Measurements from ENCODE around the gene BPIFB6. TPM values are rescaled to one million over a fixed set of nuclear protein-coding genes. Genes with fewer than 3 reads are reported as not detected.

Gene BPIFB6
- total and polyA plus RNA-seq, 2 of the 4 experiments (the other 2 are of a cell fraction), result not detected

DNA sequence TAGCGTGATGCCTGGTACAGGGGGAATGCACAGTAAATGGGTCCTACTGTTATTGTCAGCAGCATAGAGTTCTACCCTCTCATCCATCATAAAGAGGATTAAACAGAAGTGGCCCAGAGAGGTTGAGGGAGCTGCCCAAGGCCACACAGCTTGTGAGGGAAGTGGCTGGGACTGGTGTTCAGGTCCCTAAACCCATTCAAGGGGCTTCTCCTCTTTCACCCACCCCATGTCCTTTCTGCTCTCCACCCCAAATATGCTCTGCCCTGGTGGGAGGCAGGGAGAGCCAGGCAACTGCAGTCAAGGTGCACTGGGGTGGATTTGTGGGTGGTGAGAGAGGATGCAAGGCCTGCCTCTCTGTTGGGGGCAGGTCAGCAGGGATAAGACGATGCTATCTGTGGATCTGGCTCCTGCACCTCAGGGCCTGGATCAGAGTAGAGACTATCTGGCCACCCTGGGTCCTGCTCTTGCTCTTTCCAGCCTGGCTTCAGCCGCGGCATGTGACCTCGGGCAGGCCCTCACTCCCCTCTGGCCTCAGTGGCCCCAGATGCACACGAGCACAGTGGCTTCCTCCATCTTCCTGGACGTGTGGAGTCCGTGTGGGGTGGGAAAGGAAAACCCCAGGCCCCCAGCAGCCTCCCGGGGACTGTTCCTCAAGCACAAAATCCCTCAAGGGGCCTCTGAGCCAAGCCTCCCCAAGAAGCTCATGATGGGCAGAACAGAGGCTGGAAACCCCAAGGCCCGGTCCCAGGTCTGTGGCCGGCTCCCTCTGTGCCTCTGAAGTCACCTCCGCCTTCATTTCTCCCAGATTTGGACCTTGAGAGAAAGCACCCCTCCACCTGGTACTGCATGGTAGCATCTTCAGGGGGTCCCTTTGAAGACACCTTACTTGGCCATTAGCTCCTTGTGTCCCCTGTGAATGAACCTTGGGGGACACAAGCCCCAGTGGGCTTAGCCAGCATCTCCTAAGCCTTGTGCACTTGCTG, 3.4 kb upstream of the BPIFB6 start:
- no peak overlapping the region for H3K56ac ChIP-seq (ENCODE audit: extremely low read depth, insufficient read depth, low read length)
- H2BK5ac ChIP-seq (ENCODE audit: low read depth, low read length, poor library complexity, severe bottlenecking), result no peak overlapping the region
- H3K14ac ChIP-seq (replicated peaks; ENCODE audit: low read depth, low read length), result no peak overlapping the region
- H3K23ac ChIP-seq (ENCODE audit: low read depth, low read length), result no peak overlapping the region
- H3K9me1 ChIP-seq (ENCODE audit: insufficient read depth, low read length), result no peaks in the 10 kb centered on the region
- no peak overlapping the region for H2AFZ ChIP-seq (replicated peaks; ENCODE audit: low read length, poor library complexity)
- intact Hi-C loops (cut with micrococcal nuclease) (no loop called here), dilution Hi-C loops (cut with HindIII; ENCODE audit: low sequenced_read_pairs, unreplicated experiment) (no loop called here), in situ Hi-C loops (cut with MboI; ENCODE audit: low sequenced_read_pairs) (no loop called here)
- no peaks in the 10 kb centered on the region for H3K4me1 ChIP-seq (ENCODE audit: control insufficient read depth, insufficient read depth, low read length)
- no peak overlapping the region for H3K27ac ChIP-seq (ENCODE audit: insufficient read depth, low read length)
- H3K79me1 ChIP-seq (ENCODE audit: low read depth in 1 of 2, low read length in 2 of 2), result no peaks in the 10 kb centered on the region
- no peak overlapping the region for H2BK120ac ChIP-seq (ENCODE audit: low read depth, low read length)
- POLR2A ChIA-PET (ENCODE audit: unreplicated experiment), result no interaction called here
- H2BK20ac ChIP-seq (ENCODE audit: low read depth, low read length), result no peak overlapping the region
- no CpG with 5 or more reads among the region's 12 CpGs for WGBS, 2 experiments (ENCODE audit: extremely low coverage in 2 of 2, insufficient read length in 1 of 2)
- H3K18ac ChIP-seq (ENCODE audit: low read depth, low read length), result no peak overlapping the region
- H3K4me3 ChIP-seq (ENCODE audit: insufficient read depth, low read depth, low read length), result no peak overlapping the region
- H4K91ac ChIP-seq (ENCODE audit: insufficient read depth, low read depth, low read length), result no peak overlapping the region
- ATAC-seq (ENCODE audit: low read depth), result no peak
- H3K36me3 ChIP-seq (ENCODE audit: control insufficient read depth, insufficient read depth, low read length), result no peaks in the 10 kb centered on the region
- DNase-seq, result no peak
- no peaks in the 10 kb centered on the region for H3K27me3 ChIP-seq (ENCODE audit: control insufficient read depth, insufficient read depth, low read length)
- H3K9me3 ChIP-seq (ENCODE audit: control insufficient read depth, insufficient read depth, low read length), result no peaks in the 10 kb centered on the region
- no peak overlapping the region for H2AK9ac ChIP-seq (replicated peaks; ENCODE audit: low read depth, low read length, poor library complexity)
- H3K4me2 ChIP-seq (ENCODE audit: low read depth, low read length), result no peak overlapping the region
- no peak overlapping the region for H3K9ac ChIP-seq (ENCODE audit: low read depth, low read length)
- no peak overlapping the region for H2BK15ac ChIP-seq (ENCODE audit: low read depth, low read length)
- H4K20me1 ChIP-seq (ENCODE audit: insufficient read depth, low read length), result no peaks in the 10 kb centered on the region
- H4K8ac ChIP-seq (ENCODE audit: low read depth in 2 of 2, low read length in 2 of 2), result no peak overlapping the region
- H4K5ac ChIP-seq (ENCODE audit: low read depth, low read length), result no peak overlapping the region
- H3K4ac ChIP-seq (ENCODE audit: low read depth, low read length), result no peak overlapping the region
- BruUV-seq (replicated peaks), result no TSS peak
- CTCF ChIA-PET, result no interaction called here
- H2AK5ac ChIP-seq (ENCODE audit: low read depth, low read length), result no peak overlapping the region
- no peak for TF ChIP-seq CEBPB (IDR thresholded peaks at IDR 0.05; ENCODE audit: low read depth, low read length)
- TF ChIP-seq RCOR1 (IDR thresholded peaks at IDR 0.05; ENCODE audit: insufficient replicate concordance, low read length), result no peak
- TF ChIP-seq SMC3 (IDR thresholded peaks at IDR 0.05; ENCODE audit: low read depth, low read length), result no peak
- no peak for TF ChIP-seq POLR2A (IDR thresholded peaks at IDR 0.05; ENCODE audit: low read depth, low read length)
- TF ChIP-seq CHD1 (IDR thresholded peaks at IDR 0.05; ENCODE audit: low read depth, low read length), result no peak
- no peak for TF ChIP-seq BHLHE40 (IDR thresholded peaks at IDR 0.05; ENCODE audit: low read depth, low read length)
- TF ChIP-seq, protein P1, sequence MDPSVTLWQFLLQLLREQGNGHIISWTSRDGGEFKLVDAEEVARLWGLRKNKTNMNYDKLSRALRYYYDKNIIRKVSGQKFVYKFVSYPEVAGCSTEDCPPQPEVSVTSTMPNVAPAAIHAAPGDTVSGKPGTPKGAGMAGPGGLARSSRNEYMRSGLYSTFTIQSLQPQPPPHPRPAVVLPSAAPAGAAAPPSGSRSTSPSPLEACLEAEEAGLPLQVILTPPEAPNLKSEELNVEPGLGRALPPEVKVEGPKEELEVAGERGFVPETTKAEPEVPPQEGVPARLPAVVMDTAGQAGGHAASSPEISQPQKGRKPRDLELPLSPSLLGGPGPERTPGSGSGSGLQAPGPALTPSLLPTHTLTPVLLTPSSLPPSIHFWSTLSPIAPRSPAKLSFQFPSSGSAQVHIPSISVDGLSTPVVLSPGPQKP (IDR thresholded peaks at IDR 0.05; ENCODE audit: borderline replicate concordance, low read depth, low read length), result no peak
- no peak for TF ChIP-seq MAFK (IDR thresholded peaks at IDR 0.05; ENCODE audit: low read depth, low read length)
- no peak for TF ChIP-seq NFE2L2 (IDR thresholded peaks at IDR 0.05; ENCODE audit: low read depth, low read length)
- TF ChIP-seq MXI1 (IDR thresholded peaks at IDR 0.05; ENCODE audit: borderline replicate concordance, low read depth, low read length), result no peak
- TF ChIP-seq MAZ (IDR thresholded peaks at IDR 0.05; ENCODE audit: borderline replicate concordance, low read depth, low read length), result no peak
- TF ChIP-seq, protein P2, sequence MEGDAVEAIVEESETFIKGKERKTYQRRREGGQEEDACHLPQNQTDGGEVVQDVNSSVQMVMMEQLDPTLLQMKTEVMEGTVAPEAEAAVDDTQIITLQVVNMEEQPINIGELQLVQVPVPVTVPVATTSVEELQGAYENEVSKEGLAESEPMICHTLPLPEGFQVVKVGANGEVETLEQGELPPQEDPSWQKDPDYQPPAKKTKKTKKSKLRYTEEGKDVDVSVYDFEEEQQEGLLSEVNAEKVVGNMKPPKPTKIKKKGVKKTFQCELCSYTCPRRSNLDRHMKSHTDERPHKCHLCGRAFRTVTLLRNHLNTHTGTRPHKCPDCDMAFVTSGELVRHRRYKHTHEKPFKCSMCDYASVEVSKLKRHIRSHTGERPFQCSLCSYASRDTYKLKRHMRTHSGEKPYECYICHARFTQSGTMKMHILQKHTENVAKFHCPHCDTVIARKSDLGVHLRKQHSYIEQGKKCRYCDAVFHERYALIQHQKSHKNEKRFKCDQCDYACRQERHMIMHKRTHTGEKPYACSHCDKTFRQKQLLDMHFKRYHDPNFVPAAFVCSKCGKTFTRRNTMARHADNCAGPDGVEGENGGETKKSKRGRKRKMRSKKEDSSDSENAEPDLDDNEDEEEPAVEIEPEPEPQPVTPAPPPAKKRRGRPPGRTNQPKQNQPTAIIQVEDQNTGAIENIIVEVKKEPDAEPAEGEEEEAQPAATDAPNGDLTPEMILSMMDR (conservative IDR thresholded peaks at IDR 0.05; ENCODE audit: low read depth, low read length), result no peak
- TF ChIP-seq RAD21 (IDR thresholded peaks at IDR 0.05; ENCODE audit: low read length), result no peak
- TF ChIP-seq, protein P3, sequence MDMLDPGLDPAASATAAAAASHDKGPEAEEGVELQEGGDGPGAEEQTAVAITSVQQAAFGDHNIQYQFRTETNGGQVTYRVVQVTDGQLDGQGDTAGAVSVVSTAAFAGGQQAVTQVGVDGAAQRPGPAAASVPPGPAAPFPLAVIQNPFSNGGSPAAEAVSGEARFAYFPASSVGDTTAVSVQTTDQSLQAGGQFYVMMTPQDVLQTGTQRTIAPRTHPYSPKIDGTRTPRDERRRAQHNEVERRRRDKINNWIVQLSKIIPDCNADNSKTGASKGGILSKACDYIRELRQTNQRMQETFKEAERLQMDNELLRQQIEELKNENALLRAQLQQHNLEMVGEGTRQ (IDR thresholded peaks at IDR 0.05; ENCODE audit: low read depth, low read length), result no peak
- TF ChIP-seq FOS (IDR thresholded peaks at IDR 0.05; ENCODE audit: low read depth, low read length), result no peak

All from IMR-90 (cell line).